HL-60 (cell line): ENCODE results near the gene LHFPL6.

Experiments used
- CTCF ChIP-seq: IDR thresholded peaks from one replicate; pipeline ENCODE4 v1.5.1; 2011; ENCODE audit warnings: low read length, control low read depth, inconsistent platforms; ENCODE audit not compliant: insufficient read depth
- POLR2AphosphoS5 ChIP-seq: IDR thresholded peaks from 2 replicates; pipeline ENCODE4 v1.6.1; 2012; ENCODE audit warnings: low read depth
- REST ChIP-seq: IDR thresholded peaks from 2 replicates; pipeline ENCODE4 v1.6.1; 2012; ENCODE audit warnings: low read depth; ENCODE audit not compliant: insufficient replicate concordance

GRCh38 chr13:39329182-39329639 is 273.8 kb downstream of the LHFPL6 start:
- TF ChIP-seq REST (no peak), CTCF (no peak), POLR2AphosphoS5 (no peak)
